Measurements from ENCODE around the gene CAMK4. TPM values are rescaled to one million over a fixed set of nuclear protein-coding genes. Genes with fewer than 3 reads are reported as not detected.
"Not testable (repeated sequence)": the region's sequence is repeated elsewhere in the genome, so short reads cannot be mapped to it uniquely, and the experiment has no call there.

The CAMK4 gene
- total RNA-seq, 1 donor from 2014 or later, result 5.1 TPM

GRCh38 chr5:111349429-111349828 is 125.2 kb downstream of the CAMK4 start:
- no peak overlapping the region for H3K4me3 ChIP-seq (ENCODE audit: low read depth, low read length)
- no peak for DNase-seq (ENCODE audit: low read depth)
- TF ChIP-seq CTCF (conservative IDR thresholded peaks at IDR 0.05; ENCODE audit: low read depth, low read length), result no peak

- no peak for DNase-seq (ENCODE audit: low read depth)
- H3K4me3 ChIP-seq (ENCODE audit: low read depth, low read length), result no peak overlapping the region
- no peak for TF ChIP-seq CTCF (conservative IDR thresholded peaks at IDR 0.05; ENCODE audit: low read depth, low read length)
These were observed 128.9 kb downstream of the CAMK4 start for GRCh38 chr5:111353035-111353434.

- H3K4me3 ChIP-seq (ENCODE audit: low read depth, low read length); DNase-seq (ENCODE audit: low read depth): not testable (repeated sequence)
These were observed 134.5 kb downstream of the CAMK4 start for GRCh38 chr5:111358726-111359125.

- no peak for DNase-seq (ENCODE audit: low read depth)
- TF ChIP-seq CTCF (conservative IDR thresholded peaks at IDR 0.05; ENCODE audit: low read depth, low read length), result no peak
- no peak overlapping the region for H3K4me3 ChIP-seq (ENCODE audit: low read depth, low read length)
These were observed 136.0 kb downstream of the CAMK4 start for GRCh38 chr5:111360173-111360572.

GRCh38 chr5:111364992-111365391 is 140.8 kb downstream of the CAMK4 start:
- H3K4me3 ChIP-seq (ENCODE audit: low read depth, low read length), result no peak overlapping the region
- no peak for DNase-seq (ENCODE audit: low read depth)
- TF ChIP-seq CTCF (conservative IDR thresholded peaks at IDR 0.05; ENCODE audit: low read depth, low read length), result no peak

- H3K4me3 ChIP-seq (ENCODE audit: low read depth, low read length), result no peak overlapping the region
- no peak for TF ChIP-seq CTCF (conservative IDR thresholded peaks at IDR 0.05; ENCODE audit: low read depth, low read length)
- DNase-seq (ENCODE audit: low read depth), result no peak
These were observed 142.2 kb downstream of the CAMK4 start for GRCh38 chr5:111366388-111366787.

GRCh38 chr5:111367115-111367514 is 142.9 kb downstream of the CAMK4 start:
- DNase-seq (ENCODE audit: low read depth), result no peak
- TF ChIP-seq CTCF (conservative IDR thresholded peaks at IDR 0.05; ENCODE audit: low read depth, low read length), result no peak
- no peak overlapping the region for H3K4me3 ChIP-seq (ENCODE audit: low read depth, low read length)

GRCh38 chr5:111372799-111373198 is 148.6 kb downstream of the CAMK4 start:
- H3K4me3 ChIP-seq (ENCODE audit: low read depth, low read length), result no peak overlapping the region
- no peak for DNase-seq (ENCODE audit: low read depth)
- TF ChIP-seq CTCF (conservative IDR thresholded peaks at IDR 0.05; ENCODE audit: low read depth, low read length), result no peak
